GM23338 (cell line): ENCODE measurements around the gene PIAS1.

Experiments
- CTCF ChIP-seq, 2 experiments: fragments of 200-600 bp in 1 of 2; sonication (generic) in 1 of 2; conservative IDR thresholded peaks; 2 replicates each; pipeline versions ENCODE4 v1.5.1 to v1.6.1; 2016 to 2017; ENCODE audit warnings: antibody characterized with exemption in 2 of 2, low read depth in 2 of 2, mild to moderate bottlenecking in 2 of 2, moderate library complexity in 1 of 2
- EZH2phosphoT487 ChIP-seq: fragments of 200-600 bp; sonication (generic); IDR thresholded peaks from one replicate; pipeline ENCODE4 v1.8.1; 2018; ENCODE audit warnings: antibody characterized with exemption; ENCODE audit not compliant: unreplicated experiment

- TF ChIP-seq EZH2phosphoT487 = no peak
- no peak for TF ChIP-seq CTCF (conservative IDR thresholded peaks at IDR 0.05; ENCODE audit: low read depth in 2 of 2)
These were observed 37.6 kb downstream of the PIAS1 start for GRCh38 chr15:68091743-68092142.
